H1 (cell line): ENCODE data around the gene RFT1. TPM values are rescaled to one million over a fixed set of nuclear protein-coding genes. Genes with fewer than 3 reads are reported as not detected.

Experiments used
- CHD7 ChIP-seq: fragments of 300-600 bp; sonication (generic); IDR thresholded peaks from 2 replicates; pipeline ENCODE4 v1.7.1; 2012; ENCODE audit warnings: low read length, moderate library complexity, mild to moderate bottlenecking, inconsistent platforms; ENCODE audit not compliant: insufficient replicate concordance
- GTF2F1 ChIP-seq: IDR thresholded peaks from 2 replicates; pipeline ENCODE4 v1.6.1; 2012; ENCODE audit warnings: low read depth, low read length, improper control_type of control experiment, borderline replicate concordance
- RBBP5 ChIP-seq: IDR thresholded peaks from 2 replicates; pipeline ENCODE4 v1.7.1; 2012; ENCODE audit warnings: low read depth, mild to moderate bottlenecking, inconsistent platforms, low read length, moderate library complexity, borderline replicate concordance
- RFX5 ChIP-seq: IDR thresholded peaks from 2 replicates; pipeline ENCODE4 v1.6.1; 2011; ENCODE audit warnings: low read depth, low read length, improper control_type of control experiment, borderline replicate concordance
- YY1 ChIP-seq: IDR thresholded peaks from 2 replicates; pipeline ENCODE4 v1.6.1; 2011; ENCODE audit warnings: low read depth, mild to moderate bottlenecking, low read length
- polyA plus RNA-seq, 7 experiments: library from polyadenylated mRNA; depleted of rRNA in 3 of 7; stranded (reverse) in 5 of 7; unstranded in 2 of 7; fragments of >200 nt in 5 of 7; fragments of 200-250 nt in 2 of 7; gene quantifications; 1 replicate in 5 of 7; 2 replicates in 1 of 7; 4 replicates in 1 of 7; pipeline versions ENCODE4 v1.2.1 to v1.2.3, GENCODE V29; 2011 to 2013; ENCODE audit warnings: missing spikeins in 2 of 7, mixed read lengths in 2 of 7
- total RNA-seq: library from RNA; stranded (reverse); fragmentation: NEBNext Ultra II Directional; extraction: Animal tissue kit (Norgen Biotek cat#: 25700); gene quantifications from 2 replicates; pipeline ENCODE4 v1.2.1, GENCODE V29; 2021

RFT1 gene
- total and polyA plus RNA-seq, 2 of the 8 experiments (the other 6 are each of a cell fraction or from before 2014, with no cell fraction given): 27.7 to 42.4 TPM

- TF ChIP-seq RFX5 (no peak), YY1 (no peak), RBBP5 (no peak), GTF2F1 (no peak), CHD7 (no peak)
Measured at GRCh38 chr3:53097887-53098286, 32.3 kb downstream of the RFT1 start (continued).
